GM18507 (cell line): ENCODE results near the gene EVX2.

ENCODE experiments used
- DNase-seq: peaks from one replicate; pipeline ENCODE4 v3.0.0; 2011; ENCODE audit warnings: low read depth; ENCODE audit not compliant: insufficient read length; ENCODE audit errors: extremely low spot score
- FAIRE-seq: peaks from 2 replicates; lab custom pipeline; 2011; peaks lifted over from hg19 to GRCh38; lab: Jason Lieb, UNC

The EVX2 gene

DNA sequence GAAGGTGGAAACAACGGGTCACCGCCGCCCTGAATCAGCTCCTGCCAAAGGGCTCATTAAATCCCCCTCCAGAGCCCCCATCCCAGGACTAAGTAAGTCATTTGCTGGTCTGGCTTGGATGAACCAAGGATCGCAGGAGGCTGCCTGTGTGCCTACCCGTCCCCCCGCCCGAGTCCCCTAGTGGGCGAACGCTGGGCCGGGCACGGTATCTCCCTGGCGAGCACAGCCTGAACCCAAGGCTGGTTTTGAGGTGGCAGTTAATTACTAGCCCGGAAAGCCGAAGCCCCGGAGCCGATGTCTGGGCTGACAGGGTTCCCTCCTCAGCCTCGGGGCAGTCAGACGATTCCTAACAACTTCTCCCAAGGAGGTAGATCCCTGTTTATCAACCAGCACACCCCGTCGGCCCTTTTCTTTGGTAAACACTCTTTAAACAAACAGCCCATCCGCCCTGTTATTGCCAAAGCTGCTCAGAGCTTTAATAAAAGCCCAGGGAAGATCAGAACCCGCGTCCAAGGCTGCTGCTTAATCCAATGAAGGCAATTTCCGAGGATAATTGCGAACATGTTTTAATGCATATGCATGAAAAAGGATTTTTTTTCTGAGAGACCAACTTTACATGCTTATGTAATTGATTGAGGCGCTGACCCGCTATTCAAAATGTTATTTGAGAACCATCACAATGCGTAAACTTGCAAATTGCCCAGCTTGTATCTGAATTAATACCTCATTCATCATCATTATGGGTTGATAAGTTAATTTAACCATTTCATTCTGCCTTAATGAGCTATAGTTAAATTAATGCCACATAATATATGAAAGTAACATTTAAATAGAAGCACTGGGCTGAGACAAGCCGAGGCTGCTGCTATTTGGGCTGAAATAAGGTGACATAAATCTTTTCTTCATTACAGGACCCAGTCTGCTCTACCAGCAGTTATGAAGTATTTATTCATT is 10.5 kb downstream of the EVX2 start:
- FAIRE-seq: no peak
- DNase-seq: no peak

DNA sequence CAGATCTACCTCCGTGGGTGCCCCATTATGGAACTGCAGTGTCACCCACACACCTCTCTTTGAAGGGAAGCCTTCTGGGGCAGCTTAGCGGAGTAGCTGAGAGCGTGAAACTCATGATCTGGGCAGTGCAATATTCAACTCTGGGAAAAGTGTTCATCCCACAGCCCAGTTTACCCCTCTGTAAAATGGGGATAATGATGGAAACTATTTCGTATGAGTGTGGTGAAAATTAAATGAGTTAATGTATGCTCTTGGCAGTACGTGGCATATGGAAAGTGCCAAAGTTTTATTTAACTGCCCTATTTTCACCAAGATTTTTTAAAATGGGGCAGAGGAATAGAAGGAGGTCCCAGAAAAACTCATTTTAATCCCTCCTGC is 11.5 kb downstream of the EVX2 start:
- FAIRE-seq (no peak), DNase-seq (no peak)

DNA sequence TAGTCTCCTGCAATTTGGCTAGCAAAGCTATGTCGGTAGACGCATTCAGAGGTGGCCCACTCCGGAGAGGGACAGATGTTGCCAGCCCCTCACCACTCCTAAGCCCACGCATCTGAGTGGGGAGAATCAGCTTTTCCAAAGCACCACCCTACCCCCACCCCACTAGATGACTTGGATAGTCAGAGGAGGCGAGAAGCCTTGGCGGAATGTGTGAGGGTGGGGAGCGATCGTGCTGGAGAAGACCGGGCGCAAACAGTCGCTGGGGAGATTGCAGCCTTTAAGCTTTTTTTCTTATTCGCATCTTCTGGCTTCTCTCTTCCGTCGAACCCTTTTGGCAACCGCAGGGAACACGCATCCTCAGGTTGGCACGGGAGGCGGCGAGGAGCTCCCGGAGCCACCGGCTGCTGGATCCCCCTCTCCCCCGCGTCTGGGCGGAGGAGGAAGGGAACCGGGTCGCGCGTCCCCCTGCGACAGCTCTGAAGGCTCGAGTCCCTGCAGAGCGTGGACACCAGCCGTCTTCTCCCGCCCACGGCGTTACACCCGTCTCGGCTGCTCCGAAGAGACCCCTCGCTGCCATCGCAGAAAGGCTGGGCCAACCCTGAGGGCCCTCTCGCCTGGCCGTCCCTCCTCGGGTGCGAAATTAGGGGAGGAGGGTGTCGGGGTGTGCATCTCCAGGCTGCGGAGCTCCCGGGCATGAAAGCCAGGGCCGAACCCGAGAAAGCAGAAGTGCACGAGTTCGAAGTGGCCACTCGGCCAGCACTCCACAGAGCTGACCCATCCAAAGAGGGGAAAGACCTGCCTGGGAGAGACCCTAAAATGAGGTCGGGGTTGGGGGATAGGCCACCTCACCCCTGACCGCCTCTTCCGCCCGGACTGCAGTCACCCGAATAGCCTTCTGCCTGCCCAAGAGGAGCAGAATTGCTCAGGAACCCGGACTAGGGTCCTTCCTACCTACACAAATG is 12.2 kb downstream of the EVX2 start:
- no peak for DNase-seq
- no peak for FAIRE-seq

DNA sequence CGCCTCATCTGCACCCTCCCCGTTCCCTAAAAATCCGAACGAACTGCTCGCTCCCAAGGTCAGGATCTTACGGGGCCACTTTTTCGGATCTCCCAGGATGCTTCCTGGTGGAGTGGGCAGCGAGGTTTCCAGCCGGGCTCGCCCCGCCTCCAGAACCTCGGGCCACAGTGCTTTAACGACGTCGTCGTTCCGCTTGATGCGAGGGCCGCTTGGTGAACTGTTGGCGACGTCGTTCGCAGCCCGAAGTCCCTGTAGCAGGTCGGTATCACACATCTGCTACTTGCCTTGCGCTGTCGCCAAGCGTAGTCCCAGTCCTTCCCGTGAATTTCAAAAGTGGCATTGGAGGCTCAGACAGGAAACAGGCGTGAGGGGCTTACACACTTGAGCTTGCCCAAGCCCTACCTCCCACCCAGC is 15.3 kb downstream of the EVX2 start:
- no peak for FAIRE-seq
- no peak for DNase-seq

DNA sequence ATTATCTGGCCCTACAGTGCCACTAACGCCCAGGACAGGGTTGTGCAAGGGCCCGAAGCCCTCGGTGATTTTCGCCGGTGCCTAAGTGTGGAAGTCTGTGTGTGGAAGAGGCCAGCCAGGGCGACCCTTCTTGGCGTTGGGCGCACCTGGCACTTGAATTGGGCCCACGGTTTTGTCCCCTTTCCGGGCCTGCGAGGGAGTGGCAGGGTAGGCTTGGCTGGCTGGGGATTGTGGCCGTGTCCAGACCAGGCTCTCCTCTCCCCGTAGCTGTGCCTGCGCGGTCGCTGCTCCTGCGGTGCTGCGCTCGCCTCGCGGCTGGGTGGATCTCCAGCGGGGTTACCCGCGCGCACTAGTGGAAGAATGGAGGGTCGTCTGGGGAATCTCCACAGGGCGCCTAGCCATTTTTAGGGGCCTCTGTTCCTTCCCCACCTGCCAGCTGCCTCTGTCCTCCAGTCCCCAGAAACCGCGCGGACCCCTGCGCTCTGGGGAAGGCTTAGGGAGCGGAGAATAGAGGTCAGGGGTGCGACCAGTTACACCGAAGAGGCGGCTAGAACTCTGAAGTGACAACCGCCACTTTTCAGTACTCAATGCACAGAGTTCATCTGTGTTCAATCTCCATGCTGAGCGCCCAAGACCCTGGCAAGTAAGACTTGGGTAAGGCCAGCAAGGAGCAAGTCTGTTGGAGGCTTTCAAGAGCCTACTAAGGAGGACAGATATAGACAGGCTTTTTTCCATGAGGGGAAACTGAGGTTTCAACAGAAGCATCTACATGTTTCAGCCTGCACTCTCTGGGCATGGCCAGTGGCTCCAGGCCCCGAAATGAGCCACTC is 16.0 kb downstream of the EVX2 start:
- DNase-seq: no peak
- no peak for FAIRE-seq

DNA sequence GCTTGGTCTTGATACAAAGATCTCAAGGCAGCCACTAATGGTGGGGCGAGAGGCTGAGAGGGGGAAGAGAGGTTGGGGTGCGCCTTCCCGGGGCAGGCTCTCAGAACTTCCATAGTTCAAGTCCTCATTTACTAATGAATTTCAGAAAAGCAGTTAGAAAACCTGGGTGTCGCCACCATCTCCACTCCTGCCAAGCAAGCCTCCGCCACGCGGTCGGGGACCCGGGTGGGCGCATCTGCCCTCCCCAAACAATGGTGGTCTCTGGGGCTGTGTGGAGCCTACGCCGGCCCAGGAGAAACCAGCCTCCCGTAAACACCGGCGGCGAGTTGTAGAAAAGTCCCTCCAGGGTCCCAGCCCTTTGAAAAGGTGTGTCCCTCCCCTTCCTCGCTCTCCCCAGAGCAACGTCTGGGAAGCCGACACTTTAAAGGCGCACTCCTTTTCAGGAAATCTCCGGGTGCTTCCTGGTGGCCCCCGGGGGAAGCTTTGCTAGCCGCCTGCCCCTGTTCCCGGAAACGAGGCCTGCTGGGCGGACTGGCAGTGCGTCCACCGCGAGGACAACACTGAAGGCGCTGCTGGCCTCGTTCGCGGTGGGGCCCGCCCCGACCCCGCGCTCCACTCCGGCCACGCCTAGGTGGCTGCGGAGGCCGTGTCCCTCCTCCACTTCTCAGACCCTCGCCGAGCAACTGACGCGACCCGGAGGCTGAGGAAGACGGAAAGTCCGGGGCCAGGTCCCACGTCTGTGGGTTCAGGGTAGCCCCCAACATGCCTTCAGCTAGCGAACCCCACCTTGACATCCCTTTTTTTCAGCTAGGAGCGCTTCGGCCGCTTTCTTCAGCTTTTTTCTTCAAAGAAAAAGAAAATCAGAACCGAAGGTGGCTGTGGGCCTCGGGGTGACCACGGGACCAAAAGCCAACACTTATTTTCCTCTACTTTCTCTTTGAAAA is 16.8 kb downstream of the EVX2 start:
- FAIRE-seq (no peak), DNase-seq (no peak)

DNA sequence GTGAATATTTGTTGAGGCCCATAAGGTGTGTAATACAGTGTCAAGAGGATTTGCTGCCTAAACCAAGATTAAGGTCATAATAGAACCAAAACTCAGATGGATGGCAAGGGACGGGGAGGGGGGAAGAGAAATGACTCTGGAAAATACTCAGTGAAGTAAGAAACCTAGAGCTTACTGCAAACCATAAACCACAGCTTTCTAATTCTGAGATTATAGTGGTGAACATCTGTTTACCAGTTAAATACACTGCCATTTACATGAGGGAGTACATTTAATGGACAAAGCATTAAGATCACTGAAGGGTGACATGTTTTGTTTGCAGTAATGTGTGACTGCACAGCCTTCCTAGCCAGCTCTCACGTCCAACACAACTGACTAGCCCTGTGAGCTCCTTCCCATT is 19.8 kb downstream of the EVX2 start:
- no peak for FAIRE-seq
- DNase-seq: no peak

DNA sequence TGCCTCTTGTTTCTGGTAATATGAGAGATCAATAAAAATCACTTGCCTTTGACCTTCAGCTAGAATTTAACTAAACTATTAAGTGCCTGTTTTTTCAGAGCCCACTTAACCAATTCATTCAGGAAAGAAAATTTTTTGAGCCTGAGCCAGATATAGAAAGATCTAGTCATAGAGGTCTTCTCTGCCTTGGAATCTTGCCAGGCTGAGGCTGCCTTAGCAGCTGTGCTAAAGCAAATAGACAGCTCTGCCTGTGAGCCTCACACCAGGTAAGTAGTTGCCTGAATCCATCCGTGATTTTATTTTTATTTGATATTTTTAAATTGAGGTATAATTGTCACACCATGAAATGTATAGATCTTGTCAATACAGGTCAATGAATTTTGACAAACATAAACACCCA is 27.4 kb downstream of the EVX2 start:
- no peak for DNase-seq

DNA sequence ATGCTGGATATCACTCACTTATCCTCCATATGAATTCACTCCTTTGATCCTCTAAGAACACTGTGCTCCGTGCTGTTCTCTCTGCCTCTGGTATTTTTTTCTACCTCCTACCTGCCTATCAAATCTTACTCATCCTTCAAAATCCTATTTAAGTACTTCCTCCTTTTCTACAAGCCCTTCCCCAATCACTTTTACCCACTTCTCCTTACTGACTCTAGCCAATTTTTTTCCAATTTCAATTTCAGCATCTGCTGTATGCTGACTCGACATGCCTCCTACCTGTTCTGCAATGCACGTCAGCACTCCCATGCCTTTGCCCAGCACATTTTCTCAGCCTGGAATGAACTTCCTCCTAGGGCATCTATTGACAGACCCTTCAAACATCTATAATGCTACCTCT is 44.4 kb downstream of the EVX2 start:
- DNase-seq (no peak), FAIRE-seq (no peak)

More for the DNA sequence above, 27.4 kb downstream of the EVX2 start:
- no peak for FAIRE-seq

DNA sequence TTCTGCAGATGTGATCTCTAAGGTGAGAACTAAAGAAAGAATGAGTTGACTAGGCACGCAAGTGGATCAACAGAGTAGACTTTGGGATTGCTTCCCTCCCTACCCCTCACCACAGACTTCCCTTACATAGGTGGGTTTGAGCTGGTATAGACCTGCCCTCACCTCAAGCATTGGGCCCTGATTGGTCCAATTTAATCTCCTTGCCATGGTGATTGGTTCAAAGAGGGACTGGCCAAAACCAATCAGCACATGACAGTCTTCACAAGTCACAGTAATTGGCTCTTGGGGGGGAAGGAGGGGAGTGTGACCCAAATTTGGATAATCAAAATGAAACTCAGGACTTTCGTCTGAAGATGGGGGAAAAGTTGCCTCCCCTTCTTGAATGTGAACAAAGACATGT is 45.1 kb downstream of the EVX2 start:
- no peak for DNase-seq
- no peak for FAIRE-seq

DNA sequence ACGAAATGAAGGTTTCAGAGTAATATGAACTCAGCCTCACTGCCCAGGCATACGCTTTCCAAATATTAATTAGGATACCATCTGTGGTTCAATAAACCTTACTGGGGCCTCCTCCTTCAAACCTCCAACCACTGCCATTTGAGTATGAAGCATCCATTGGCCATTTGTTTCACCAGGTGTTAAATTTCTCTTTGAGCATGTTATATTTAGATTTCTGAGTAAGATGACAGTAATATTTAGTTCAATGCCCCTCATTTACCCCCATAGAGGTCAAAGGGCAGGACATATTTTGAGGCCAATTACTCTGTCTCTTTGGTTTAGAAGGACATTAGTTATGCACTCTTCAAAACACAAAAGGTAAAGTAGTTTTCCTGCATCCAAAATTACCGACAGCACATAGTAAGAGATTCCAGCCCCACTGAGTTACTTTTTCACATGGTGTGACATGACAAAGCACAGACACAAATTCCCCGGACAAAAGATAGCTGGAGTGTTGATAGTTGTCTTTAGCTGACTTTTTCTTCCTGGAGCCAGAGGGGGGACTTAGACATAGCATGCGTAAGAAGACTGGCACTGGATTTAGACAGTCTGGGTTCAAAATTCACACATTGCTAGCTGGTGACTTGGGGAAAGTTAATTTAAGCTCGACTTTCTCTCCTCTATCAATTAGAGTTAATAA is 48.6 kb downstream of the EVX2 start:
- DNase-seq (no peak), FAIRE-seq (no peak)

DNA sequence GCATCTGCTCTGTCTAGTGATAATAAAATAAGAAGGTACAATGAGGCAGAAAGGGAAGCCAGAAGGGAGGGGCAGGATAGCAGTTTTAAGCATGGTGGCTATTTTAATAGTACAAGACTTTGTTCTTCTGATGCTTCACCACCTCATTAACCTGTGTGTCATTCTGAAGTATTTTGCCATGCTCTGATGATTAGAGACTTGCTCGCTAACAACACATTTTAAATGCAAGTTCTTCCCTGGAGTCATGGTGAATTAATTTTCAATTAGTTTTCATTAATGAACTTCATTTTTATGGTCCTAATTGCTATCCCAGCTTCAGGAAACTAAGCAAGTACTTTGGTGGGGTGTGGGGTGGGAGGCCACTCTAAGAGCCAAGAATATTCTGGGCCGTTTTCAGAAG is 56.0 kb downstream of the EVX2 start:
- FAIRE-seq (no peak), DNase-seq (no peak)
